Large intestine (tissue), 3 donors: Measurements from ENCODE around the gene RFX4. TPM values are rescaled to one million over a fixed set of nuclear protein-coding genes. Genes with fewer than 3 reads are reported as not detected.

Experiments used
- DNase-seq, 2 donors: peaks; one replicate each; pipeline versions ENCODE4 v3.0.0 to v3.0.0-alpha.2; 2013
- H3K27ac ChIP-seq: one replicate; pipeline ENCODE4 v1.5.1; 2013; ENCODE audit warnings: low read length
- H3K27me3 ChIP-seq: 2 replicates; pipeline ENCODE4 v1.6.1; 2013; ENCODE audit warnings: low read length; ENCODE audit not compliant: control insufficient read depth, insufficient read depth
- H3K36me3 ChIP-seq: 2 replicates; pipeline ENCODE4 v1.6.1; 2013; ENCODE audit warnings: low read length; ENCODE audit not compliant: control insufficient read depth, insufficient read depth
- H3K4me1 ChIP-seq: one replicate; pipeline ENCODE4 v1.6.1; 2013; ENCODE audit warnings: low read length; ENCODE audit not compliant: control insufficient read depth, insufficient read depth
- H3K4me3 ChIP-seq: one replicate; pipeline ENCODE4 v1.5.1; 2013; ENCODE audit warnings: low read length
- H3K9me3 ChIP-seq: one replicate; pipeline ENCODE4 v1.6.1; 2013; ENCODE audit warnings: mild to moderate bottlenecking, low read depth, low read length, moderate library complexity; ENCODE audit not compliant: control insufficient read depth
- WGBS: methylation state at CpG from one replicate; pipeline ENCODE4 v1.1.5; 2013; ENCODE audit warnings: low lambda C conversion rate; ENCODE audit not compliant: insufficient coverage; 5-methylcytosine and 5-hydroxymethylcytosine counted together
- polyA plus RNA-seq: library from polyadenylated mRNA; unstranded; fragments of 120-200 nt; gene quantifications from one replicate; pipeline ENCODE4 v1.2.1, GENCODE V29; 2013

The RFX4 gene
- polyA plus RNA-seq, 1 donor, result 0.13 TPM

DNA sequence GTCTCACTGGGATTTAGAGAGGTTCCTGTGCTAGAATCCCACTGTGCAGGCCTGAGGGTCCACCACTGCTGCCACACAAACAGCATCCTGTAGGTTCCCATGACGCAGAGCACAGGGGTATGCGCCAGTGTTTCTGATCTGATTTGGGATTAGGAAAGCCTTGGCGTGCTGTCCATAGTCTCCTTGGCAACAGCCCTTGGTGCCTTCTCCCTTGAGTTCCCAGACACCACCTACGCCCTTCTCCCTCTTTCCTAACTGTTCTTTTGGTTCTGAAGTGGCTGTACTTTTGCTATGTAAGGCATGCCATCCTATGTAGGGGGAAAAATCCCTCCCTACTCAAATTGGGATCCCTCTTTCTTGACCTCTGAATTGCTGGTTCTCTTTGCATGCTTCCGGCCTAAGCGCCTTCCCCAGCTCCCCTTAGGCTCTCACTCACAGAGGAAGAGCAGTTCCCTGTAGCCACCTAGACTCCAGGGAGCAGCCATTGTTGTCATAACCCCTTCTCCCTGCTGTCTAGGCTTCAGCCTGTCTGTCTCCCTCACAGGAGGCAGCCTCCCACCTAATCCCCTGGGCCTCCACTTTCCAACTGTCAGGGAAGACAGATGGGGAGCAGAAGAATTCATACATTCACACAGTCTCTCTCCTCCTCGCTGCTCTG lies 176.9 kb downstream of the RFX4 start:
- H3K27ac ChIP-seq, result no peak overlapping the region
- H3K27me3 ChIP-seq, result no peaks in the 10 kb centered on the region
- 100% methylated on average over 1 of the region's 7 CpGs for WGBS
- H3K4me3 ChIP-seq, result no peak overlapping the region
- no peaks in the 10 kb centered on the region for H3K36me3 ChIP-seq
- H3K4me1 ChIP-seq, result no peaks in the 10 kb centered on the region
- no peak for DNase-seq
- no peaks in the 10 kb centered on the region for H3K9me3 ChIP-seq

DNA sequence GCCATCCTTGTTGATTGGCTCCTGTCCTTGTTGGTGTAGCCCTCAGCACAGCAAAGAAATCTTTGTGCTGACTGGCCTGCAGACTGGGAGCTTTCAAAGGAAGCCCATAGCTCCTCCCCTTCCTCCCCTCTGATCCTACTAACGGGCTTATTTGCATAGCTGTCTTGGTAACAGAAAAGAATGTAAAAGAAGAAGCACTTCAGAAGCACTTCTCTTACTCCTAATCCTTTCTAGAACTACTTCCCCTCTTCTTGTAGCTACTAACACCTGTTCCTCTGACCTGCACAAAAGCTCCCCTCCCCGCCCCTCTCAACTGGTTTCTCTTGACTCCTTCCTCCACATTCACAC lies 177.4 kb downstream of the RFX4 start:
- Histone ChIP-seq H3K4me3 (no peak overlapping the region), H3K9me3 (no peaks in the 10 kb centered on the region), H3K4me1 (no peaks in the 10 kb centered on the region), H3K27me3 (no peaks in the 10 kb centered on the region), H3K27ac (no peak overlapping the region), H3K36me3 (no peaks in the 10 kb centered on the region)
- WGBS, result 100% methylated on average over 1 of the region's 2 CpGs
- DNase-seq, result no peak

- Histone ChIP-seq H3K27ac (no peak overlapping the region), H3K9me3 (no peaks in the 10 kb centered on the region), H3K27me3 (peaks cover 9% of the 10 kb centered on the region), H3K36me3 (no peaks in the 10 kb centered on the region), H3K4me1 (no peaks in the 10 kb centered on the region), H3K4me3 (no peak overlapping the region)
- no peak for DNase-seq
These were observed 181.4 kb downstream of the RFX4 start for GRCh38 chr12:106764220-106764619.

DNA sequence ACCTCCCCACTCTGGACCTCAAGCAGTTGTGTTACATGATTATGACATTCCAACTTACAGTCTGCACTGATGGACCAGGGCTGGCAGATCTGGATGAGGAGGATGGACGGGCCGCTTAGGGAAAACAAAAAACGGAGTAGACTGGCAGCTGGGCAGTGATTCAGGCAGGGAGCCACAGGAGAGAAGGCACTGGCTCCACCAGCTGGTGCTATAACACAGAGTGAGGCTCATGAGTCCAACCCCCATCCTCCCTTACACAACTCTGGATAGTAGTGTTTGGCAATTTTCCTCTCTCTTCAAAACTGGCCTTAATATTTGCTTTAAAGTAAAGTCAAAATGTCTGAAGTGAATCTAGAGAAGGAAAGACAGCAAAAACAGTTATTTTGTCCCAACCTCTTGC lies 181.9 kb downstream of the RFX4 start:
- H3K4me1 ChIP-seq, result no peaks in the 10 kb centered on the region
- no CpG with 5 or more reads among the region's 3 CpGs for WGBS
- peaks cover 12% of the 10 kb centered on the region for H3K27me3 ChIP-seq
- no peak overlapping the region for H3K27ac ChIP-seq
- no peak overlapping the region for H3K4me3 ChIP-seq
- H3K9me3 ChIP-seq, result no peaks in the 10 kb centered on the region
- H3K36me3 ChIP-seq, result no peaks in the 10 kb centered on the region
- DNase-seq, result no peak

- no peak for DNase-seq
- Histone ChIP-seq H3K27ac (no peak overlapping the region), H3K9me3 (no peaks in the 10 kb centered on the region), H3K4me1 (no peaks in the 10 kb centered on the region), H3K27me3 (peaks cover 12% of the 10 kb centered on the region), H3K4me3 (no peak overlapping the region), H3K36me3 (no peaks in the 10 kb centered on the region)
- no CpG with 5 or more reads among the region's 8 CpGs for WGBS
These were observed 183.6 kb downstream of the RFX4 start for GRCh38 chr12:106766393-106766826.

DNA sequence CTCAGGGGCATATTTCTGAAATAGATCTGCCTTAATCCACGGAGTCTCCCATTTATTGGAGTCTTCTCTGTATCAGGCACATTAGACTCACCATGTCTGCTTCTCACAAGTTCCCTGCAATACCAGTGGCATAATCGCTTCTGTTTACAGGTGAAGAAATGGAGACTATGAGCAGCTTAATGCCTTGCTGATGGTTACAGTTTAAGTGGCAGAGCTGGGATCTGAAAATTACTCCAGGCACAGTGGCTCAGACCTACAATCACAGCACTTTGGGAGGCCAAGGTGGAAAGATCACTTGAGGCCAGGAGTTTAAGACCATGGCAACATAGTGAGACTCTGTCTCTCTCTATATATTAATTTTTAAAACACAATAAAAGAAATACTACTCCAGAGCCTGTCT lies 184.4 kb downstream of the RFX4 start:
- peaks cover 12% of the 10 kb centered on the region for H3K27me3 ChIP-seq
- H3K4me1 ChIP-seq, result no peaks in the 10 kb centered on the region
- H3K9me3 ChIP-seq, result no peaks in the 10 kb centered on the region
- no peaks in the 10 kb centered on the region for H3K36me3 ChIP-seq
- no CpG with 5 or more reads among the region's 2 CpGs for WGBS
- no peak overlapping the region for H3K4me3 ChIP-seq
- H3K27ac ChIP-seq, result no peak overlapping the region
- no peak for DNase-seq

DNA sequence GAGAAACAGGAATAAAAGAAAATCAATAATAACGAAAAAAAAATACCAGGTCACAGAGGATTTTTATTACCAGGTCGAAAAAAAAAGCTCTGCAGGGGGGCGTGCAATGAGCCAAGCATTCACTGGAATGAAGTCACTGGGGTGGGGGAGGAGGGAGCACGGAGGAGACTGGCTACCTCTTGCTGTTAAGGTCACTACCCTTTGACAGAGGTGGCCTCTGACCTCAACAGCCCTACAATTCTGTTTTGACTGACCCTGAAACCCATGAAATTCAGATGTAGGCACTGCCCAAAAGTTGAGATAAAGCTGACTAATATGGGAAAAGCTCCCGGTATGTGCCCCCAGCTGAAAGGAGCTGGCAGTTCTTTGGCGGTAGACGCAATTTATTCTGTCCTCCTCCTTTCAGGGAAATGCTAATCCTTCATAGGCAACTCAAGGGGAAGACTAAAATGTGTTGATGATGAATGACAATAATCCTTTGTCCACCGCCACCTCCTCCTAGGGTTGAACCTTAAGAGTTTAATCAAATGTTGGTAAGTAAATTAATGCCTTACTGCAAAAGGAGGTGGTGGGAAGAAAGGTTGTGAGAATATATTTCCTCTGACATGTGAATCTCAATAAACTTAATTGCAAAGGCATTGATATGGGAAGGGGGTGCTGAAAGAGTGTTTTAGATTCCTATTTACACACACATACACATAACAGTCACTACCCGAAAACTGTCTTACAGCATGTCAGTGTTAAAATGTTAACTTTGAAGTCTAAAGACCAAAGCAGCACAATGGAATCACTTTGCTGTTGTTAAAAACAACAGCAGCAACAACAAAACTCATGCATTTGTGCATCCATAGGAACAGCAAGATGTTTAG lies 185.4 kb downstream of the RFX4 start:
- H3K27me3 ChIP-seq, result peaks cover 12% of the 10 kb centered on the region
- no peak overlapping the region for H3K4me3 ChIP-seq
- DNase-seq, result no peak
- H3K27ac ChIP-seq, result no peak overlapping the region
- H3K9me3 ChIP-seq, result no peaks in the 10 kb centered on the region
- 23% methylated on average over 2 of the region's 9 CpGs for WGBS
- H3K4me1 ChIP-seq, result no peaks in the 10 kb centered on the region
- H3K36me3 ChIP-seq, result no peaks in the 10 kb centered on the region

DNA sequence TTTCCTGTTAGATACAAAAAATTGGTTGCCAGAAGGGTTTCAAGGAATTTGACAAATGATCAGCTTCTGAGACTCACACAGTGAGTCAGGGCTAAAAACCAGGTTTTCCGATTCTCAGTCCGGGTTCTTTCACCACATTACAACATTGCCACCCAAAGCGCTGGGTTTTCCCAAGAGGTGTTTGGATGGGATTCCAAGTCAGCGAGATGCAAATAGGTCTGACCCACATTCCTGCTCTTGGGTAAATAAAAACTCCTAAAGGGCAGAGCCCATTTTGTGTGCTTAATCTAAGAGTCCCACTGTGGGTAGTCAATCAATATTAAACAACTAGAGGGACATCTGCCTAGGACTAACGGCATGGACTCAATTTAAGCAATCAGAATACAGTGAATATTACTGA lies 186.3 kb downstream of the RFX4 start:
- H3K27ac ChIP-seq, result no peak overlapping the region
- H3K9me3 ChIP-seq, result no peaks in the 10 kb centered on the region
- 71% methylated on average over 2 of the region's 5 CpGs for WGBS
- H3K27me3 ChIP-seq, result peaks cover 12% of the 10 kb centered on the region
- H3K36me3 ChIP-seq, result no peaks in the 10 kb centered on the region
- H3K4me1 ChIP-seq, result no peaks in the 10 kb centered on the region
- no peak overlapping the region for H3K4me3 ChIP-seq
- DNase-seq, result no peak

DNA sequence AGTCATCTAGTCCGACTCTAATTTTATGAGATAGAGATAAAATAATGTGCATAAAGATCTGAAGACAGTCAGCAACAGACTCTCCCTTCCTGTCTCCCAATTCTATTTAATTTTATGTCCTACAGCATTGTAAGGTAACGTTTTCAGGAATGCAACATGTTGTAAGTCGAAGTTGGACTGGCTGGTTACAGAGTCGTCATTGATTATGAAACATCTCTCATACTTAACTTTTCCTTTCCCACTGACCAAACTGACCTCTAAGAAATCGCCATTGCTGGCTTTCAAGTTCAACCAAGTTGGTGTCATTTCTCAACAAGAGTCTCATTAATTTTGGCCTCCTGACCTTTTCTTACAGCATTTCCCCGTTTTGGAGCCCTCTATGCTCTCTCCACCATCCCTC lies 186.7 kb downstream of the RFX4 start:
- Histone ChIP-seq H3K4me1 (no peaks in the 10 kb centered on the region), H3K9me3 (no peaks in the 10 kb centered on the region), H3K36me3 (no peaks in the 10 kb centered on the region), H3K4me3 (no peak overlapping the region), H3K27me3 (peaks cover 12% of the 10 kb centered on the region), H3K27ac (no peak overlapping the region)
- WGBS, result 69% methylated on average over 3 of the region's 6 CpGs
- DNase-seq, result no peak

- Histone ChIP-seq H3K9me3 (no peaks in the 10 kb centered on the region), H3K36me3 (no peaks in the 10 kb centered on the region), H3K27me3 (peaks cover 9% of the 10 kb centered on the region), H3K4me1 (peaks cover 6% of the 10 kb centered on the region), H3K4me3 (no peak overlapping the region), H3K27ac (no peak overlapping the region)
- DNase-seq, result no peak
These were observed 188.6 kb downstream of the RFX4 start for GRCh38 chr12:106771425-106771824.
